ENCODE measurements around the gene MAPK8.

Gene MAPK8

DNA sequence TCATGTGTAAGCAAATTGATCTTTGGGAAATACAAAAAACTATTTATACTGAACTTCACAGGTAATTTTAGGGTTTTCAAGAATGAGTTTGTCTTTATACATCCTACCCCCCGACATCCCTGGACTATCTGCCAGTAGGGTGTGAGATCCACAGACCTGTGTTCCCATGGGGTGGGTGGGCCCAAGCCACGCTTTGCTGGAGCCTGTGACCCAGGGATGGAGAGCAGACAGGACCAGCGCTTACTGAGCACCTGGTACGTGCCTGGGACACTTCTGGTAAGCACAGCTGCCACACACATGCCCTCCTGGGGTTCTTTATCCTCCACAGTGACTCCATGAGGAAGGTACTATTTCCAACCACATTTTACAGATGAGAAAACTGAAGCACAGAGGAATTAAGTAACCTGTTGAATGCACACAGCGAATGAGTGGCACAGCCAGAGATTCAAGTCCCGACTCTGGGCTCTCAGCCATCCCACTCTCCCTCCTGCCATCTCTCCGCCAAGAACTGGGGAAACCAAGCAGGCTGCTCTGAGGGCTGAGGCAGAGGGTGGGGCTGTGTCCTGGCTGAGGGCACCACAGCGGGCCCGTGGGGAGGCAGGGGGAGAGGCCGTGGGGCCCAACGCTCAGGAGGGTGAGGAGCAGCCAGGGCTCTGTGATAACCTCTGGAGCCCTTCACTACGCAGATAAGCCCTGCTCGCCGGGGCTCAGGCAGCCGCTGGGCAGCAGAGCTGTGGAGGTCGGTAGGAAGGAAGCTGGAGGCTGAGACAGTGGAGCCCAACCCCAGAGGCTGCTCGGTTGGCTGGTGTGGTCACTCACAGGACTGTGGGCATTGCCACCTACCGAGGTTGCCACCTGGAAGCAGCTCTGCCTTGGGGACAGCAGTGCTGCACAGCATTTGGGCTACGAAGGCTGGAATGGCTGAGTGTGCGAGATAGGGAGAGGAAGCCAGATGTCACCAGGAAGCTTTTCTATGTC lies 174.2 kb downstream of the MAPK8 start:
- no peak for DNase-seq

DNA sequence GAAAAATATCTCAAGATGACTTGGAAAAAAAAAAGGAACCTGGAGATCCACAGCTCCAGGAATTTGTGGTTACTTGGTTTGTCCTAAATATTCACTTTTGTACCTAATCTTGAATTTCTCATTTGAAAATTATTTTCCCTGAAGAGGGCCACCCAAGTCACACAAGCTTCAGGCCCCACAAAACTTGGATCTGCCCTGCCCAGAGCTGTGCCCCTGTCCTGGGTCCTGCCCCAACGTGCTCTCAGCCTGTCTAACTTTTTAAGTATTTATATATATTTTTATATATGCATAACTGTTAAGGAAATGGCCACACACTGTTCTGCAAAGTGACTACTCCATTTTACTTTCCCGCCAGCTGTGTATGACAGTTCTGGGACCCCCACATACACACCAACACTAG lies 174.9 kb downstream of the MAPK8 start:
- no peak for DNase-seq

GRCh38 chr10:48482207-48482606 lies 175.7 kb downstream of the MAPK8 start:
- DNase-seq, result no peak

GRCh38 chr10:48484911-48485310 lies 178.4 kb downstream of the MAPK8 start:
- DNase-seq, result no peak

GRCh38 chr10:48485711-48486110 lies 179.2 kb downstream of the MAPK8 start:
- DNase-seq, result no peak

DNA sequence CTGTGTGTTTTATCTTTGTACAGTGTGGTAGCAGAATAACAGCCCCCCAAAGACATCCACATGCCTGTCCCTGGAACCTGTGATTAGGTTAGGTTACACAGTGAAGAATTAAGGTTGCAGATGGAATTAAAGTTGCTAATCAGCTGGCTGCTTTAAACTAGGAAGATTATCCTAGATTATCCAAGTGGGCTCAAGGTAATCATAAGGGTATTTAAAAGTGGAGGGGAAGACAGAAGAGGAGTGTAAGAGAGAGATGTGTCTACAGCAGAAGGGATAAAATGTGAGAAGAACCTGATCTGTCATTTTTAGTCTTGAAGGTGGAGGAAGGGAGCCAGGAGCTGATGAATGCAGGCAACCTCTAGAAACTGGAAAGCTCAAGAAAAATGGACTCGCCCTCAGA lies 180.8 kb downstream of the MAPK8 start:
- DNase-seq, result no peak

All from NCI-H510A treated with DMSO at 0.1 percent for 48 hours (cell line).